Measurements from ENCODE around the gene APOBEC4.
A peak's percentile ranks its signal among the peaks of the same experiment; 100 is the strongest.
"Not testable (repeated sequence)": the region's sequence is repeated elsewhere in the genome, so short reads cannot be mapped to it uniquely, and the experiment has no call there.

APOBEC4 gene

GRCh38 chr1:183634429-183635065 lies 18.6 kb downstream of the APOBEC4 start:
- no peak for DNase-seq
- Histone ChIP-seq H3K27me3 (no peaks in the 10 kb centered on the region), H3K36me3 (peaks cover 6% of the 10 kb centered on the region; the same call in 1 of the 2 replicates), H3K9me3 (no peaks in the 10 kb centered on the region), H3K4me1 (peaks cover 8% of the 10 kb centered on the region; the same call in 1 of the 2 replicates), H3K4me3 (ENCODE audit: low read depth, low read length) (peak overlapping the region; percentile 91)
- TF ChIP-seq CTCF (IDR thresholded peaks at IDR 0.05; ENCODE audit: low read depth, low read length), result no peak

- Histone ChIP-seq H3K4me3 (ENCODE audit: low read depth, low read length) (peak overlapping the region; percentile 91), H3K36me3 (peaks cover 6% of the 10 kb centered on the region), H3K4me1 (peaks cover 8% of the 10 kb centered on the region; the same call in 1 of the 2 replicates), H3K9me3 (no peaks in the 10 kb centered on the region), H3K27me3 (no peaks in the 10 kb centered on the region)
- peak; percentile 75 for TF ChIP-seq CTCF (IDR thresholded peaks at IDR 0.05; ENCODE audit: low read depth, low read length)
- DNase-seq, result peak; percentile 29
Observed at GRCh38 chr1:183633676-183634343, 19.3 kb downstream of the APOBEC4 start.

- H3K36me3 ChIP-seq, result peaks cover 9% of the 10 kb centered on the region
- TF ChIP-seq CTCF (IDR thresholded peaks at IDR 0.05; ENCODE audit: low read depth, low read length), result no peak
- no peak for DNase-seq
Observed at GRCh38 chr1:183632964-183633363, 20.2 kb downstream of the APOBEC4 start.

GRCh38 chr1:183632114-183632513 lies 21.0 kb downstream of the APOBEC4 start:
- no peak for DNase-seq
- Histone ChIP-seq H3K4me1 (peaks cover 8% of the 10 kb centered on the region; the same call in 1 of the 2 replicates), H3K4me3 (ENCODE audit: low read depth, low read length) (no peak overlapping the region), H3K36me3 (peaks cover 9% of the 10 kb centered on the region), H3K27me3 (no peaks in the 10 kb centered on the region), H3K9me3 (no peaks in the 10 kb centered on the region)
- TF ChIP-seq CTCF (IDR thresholded peaks at IDR 0.05; ENCODE audit: low read depth, low read length), result no peak

More at GRCh38 chr1:183632964-183633363, 20.2 kb downstream of the APOBEC4 start:
- peaks cover 8% of the 10 kb centered on the region; the same call in 1 of the 2 replicates for H3K4me1 ChIP-seq
- peak overlapping the region; percentile 10; the same call in 1 of the 2 replicates for H3K4me3 ChIP-seq (ENCODE audit: low read depth, low read length)
- H3K9me3 ChIP-seq, result no peaks in the 10 kb centered on the region
- no peaks in the 10 kb centered on the region for H3K27me3 ChIP-seq

- Histone ChIP-seq H3K4me3 (ENCODE audit: low read depth, low read length) (no peak overlapping the region), H3K27me3 (no peaks in the 10 kb centered on the region), H3K4me1 (peaks cover 8% of the 10 kb centered on the region; the same call in 1 of the 2 replicates), H3K9me3 (no peaks in the 10 kb centered on the region), H3K36me3 (peaks cover 9% of the 10 kb centered on the region)
- no peak for DNase-seq
- no peak for TF ChIP-seq CTCF (IDR thresholded peaks at IDR 0.05; ENCODE audit: low read depth, low read length)
Observed at GRCh38 chr1:183630748-183631147, 22.4 kb downstream of the APOBEC4 start.

GRCh38 chr1:183628537-183628936 lies 24.6 kb downstream of the APOBEC4 start:
- H3K36me3 ChIP-seq, result peaks cover 9% of the 10 kb centered on the region
- no peak overlapping the region for H3K4me3 ChIP-seq (ENCODE audit: low read depth, low read length)
- TF ChIP-seq CTCF (IDR thresholded peaks at IDR 0.05; ENCODE audit: low read depth, low read length), result no peak
- H3K27me3 ChIP-seq, result no peaks in the 10 kb centered on the region
- no peak for DNase-seq
- no peaks in the 10 kb centered on the region for H3K9me3 ChIP-seq
- peaks cover 5% of the 10 kb centered on the region; the same call in 1 of the 2 replicates for H3K4me1 ChIP-seq

- not testable (repeated sequence) for H3K4me3 ChIP-seq (ENCODE audit: low read depth, low read length); H3K9me3 ChIP-seq; DNase-seq; H3K36me3 ChIP-seq; H3K27me3 ChIP-seq; H3K4me1 ChIP-seq
Observed at GRCh38 chr1:183626236-183626635, 26.9 kb downstream of the APOBEC4 start.

All from BE2C (cell line).